ENCODE results near the gene CRYGN.

CRYGN gene

DNA sequence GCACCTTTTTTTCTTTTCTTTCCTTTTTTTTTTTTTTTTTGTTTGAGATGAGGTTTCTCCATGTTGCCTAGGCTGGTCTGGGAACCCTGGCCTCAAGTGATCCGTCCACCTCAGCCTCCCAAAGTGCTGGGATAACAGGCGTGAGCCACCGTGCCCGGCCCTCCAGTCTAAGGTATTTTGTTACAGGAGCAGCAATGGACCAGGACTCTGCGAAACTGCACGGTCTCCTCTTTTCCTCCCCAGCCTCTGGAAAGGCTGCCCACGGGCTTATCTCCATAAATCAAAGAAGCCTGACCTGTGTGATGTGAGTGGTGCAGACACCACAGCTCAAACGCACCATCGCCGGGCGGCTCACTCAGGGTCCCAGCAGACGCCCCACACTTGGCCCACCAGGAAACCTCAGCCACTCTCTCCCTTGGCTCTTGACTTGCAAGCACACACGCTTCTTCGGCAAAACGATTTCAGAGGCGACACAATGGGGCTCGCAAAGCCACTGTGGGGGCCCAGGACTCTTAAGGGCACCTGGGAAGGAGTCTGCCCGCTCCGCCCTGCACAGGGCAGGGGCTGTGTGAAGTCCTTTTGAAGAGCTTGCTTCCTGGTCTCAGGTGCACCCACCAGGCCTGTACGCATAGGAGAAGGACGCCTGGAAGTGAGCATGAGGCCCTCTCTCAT lies 50.7 kb downstream of the CRYGN start:
- no peak for DNase-seq

GRCh38 chr7:151388430-151388829 lies 51.5 kb downstream of the CRYGN start:
- DNase-seq = no peak

DNA sequence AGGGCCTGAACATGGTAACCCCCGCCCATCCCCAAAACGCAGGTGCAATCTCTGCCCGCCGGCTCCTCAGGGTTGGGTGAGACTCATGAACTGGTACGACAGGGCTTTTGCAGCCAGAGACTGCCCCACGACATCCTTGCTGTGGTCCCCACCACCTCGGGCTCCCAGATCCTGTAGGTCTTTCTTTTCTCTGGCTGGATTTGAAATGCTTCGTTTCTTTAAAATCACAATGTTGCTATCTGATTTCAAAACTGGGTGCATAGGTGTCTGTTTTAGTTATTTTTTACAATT lies 52.0 kb downstream of the CRYGN start:
- DNase-seq = no peak

DNA sequence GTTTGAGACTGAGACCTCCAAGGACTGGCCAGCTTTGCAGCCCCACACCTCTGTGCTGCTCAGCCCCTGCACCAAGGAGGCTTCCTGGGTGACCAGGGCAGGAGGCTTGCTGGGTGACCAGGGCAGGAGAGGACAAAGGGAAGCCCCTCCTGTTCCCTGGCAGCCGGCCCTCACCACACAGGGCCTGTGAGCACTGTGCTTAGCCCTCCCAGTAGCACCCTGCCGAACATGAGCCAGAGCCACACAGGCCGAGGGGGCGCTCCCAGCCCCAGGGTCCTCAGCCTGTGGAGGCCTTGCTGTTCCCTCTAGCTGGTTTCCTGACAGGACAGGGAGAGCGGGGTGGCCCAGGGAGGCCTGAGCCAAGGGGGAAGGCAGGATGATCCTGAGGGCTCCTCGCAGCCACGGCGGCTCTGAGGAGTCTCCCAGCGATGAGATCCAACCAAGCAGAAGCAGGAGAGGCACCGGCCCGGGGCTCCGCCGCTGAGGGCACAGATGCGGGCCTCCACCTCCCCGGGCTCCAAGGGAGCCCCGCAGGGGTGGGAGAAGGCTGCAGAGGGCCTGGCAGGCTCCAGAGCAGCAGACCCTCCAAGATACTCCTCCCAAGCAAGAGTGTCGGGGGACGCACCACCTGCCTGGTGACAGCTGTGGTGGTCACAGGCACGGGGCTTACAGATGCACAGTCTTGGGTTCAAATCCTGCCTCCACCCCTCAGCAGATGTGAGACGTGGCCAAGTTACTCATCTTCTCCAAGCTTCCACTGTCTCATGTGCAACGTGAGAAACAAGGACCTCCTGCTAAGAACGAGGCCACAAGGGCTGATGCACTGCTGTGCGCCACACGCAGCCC lies 52.6 kb downstream of the CRYGN start:
- DNase-seq = no peak

GRCh38 chr7:151386301-151387160 lies 53.4 kb downstream of the CRYGN start:
- DNase-seq = no peak

- no peak for DNase-seq
Observed at GRCh38 chr7:151385626-151386300, 54.2 kb downstream of the CRYGN start.

DNA sequence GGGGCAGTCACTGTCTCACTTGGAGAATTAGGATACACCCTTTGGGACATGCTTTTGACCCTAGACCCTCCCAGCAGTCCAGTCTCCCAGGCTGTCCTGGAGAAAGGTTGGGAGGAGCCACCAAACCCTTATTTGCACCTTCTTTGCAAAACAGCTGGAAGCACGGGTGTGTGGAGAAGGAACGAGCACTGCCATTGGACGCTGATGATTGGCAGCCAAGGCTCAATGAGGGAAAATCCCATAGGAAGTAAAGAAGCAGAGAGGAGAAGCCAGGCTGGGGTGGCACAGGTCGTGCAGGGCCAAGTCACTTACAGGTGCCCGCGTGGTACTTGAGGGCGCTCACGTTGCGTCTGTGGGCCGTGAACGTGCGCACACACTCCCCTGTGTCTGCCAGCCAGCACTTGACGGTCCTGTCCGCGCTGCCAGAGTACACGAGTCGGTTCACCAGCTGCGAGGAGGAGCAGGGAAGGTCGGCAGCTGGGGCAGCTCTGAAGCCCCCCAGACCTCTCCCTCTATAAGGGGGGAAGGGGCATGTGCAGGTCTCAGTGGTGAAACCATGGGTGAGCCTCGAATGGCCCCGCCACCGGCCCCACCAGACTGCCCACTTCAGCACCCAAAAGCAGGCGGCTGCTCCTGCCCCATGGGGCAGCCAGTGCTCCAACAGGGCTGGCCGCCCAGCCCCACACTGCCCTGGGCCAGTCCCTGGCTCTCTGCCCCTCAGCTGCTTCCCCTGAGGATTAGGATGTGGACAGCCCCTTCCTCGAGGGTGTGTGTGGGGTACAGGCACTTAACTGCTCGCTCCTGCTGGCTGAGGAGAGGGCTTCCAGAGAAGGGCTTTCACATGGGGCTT lies 54.9 kb downstream of the CRYGN start:
- no peak for DNase-seq

DNA sequence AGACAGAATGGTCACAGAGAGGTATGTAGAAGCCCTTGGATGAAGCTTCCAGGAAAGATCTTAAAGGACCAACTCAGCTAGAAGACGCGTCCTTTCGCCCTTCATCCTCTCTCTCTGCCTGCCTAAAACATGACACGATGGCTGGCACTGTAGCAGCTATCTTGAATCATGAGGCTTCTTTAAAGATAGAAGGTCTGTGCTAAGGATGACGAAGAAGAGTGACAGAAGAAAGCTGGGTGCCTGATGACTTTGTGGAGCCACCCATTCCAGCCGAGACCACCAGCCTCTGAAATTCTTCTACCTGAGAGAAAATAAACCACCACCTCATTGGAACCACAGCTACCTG lies 55.6 kb downstream of the CRYGN start:
- no peak for DNase-seq

DNA sequence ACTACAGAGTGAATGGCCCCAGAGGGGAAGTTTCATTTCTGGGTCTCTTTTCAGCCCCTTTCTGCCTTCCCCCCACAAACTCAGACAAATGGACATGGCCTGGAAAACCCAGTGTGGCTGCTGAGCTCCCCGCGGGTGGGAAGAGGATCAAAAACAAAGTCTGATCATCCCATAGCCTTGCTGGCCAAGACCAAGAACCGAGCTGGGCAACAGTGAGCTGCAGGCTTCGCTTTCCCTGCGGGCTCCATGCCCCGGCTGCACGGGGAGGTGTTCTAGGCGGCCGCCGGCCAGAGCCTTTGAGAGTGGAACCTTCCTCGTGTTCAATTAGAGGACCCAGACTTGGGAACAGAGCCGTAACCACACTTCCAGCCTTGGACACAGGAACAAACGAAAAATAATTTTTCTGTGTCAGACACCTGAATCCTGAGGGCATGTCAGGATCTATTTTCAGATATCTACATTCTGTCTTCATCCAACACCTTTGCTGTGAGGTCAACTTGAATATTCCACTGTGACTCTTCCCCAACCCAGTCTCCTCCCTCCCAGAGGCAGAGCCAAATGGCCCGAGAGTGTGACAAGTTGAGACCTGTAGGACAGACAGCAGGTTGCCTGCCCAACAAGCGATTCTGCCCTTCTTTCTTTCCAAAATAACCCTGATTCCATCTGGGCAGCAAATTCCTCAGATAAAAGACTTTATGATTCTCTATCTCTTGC lies 56.1 kb downstream of the CRYGN start:
- no peak for DNase-seq

DNA sequence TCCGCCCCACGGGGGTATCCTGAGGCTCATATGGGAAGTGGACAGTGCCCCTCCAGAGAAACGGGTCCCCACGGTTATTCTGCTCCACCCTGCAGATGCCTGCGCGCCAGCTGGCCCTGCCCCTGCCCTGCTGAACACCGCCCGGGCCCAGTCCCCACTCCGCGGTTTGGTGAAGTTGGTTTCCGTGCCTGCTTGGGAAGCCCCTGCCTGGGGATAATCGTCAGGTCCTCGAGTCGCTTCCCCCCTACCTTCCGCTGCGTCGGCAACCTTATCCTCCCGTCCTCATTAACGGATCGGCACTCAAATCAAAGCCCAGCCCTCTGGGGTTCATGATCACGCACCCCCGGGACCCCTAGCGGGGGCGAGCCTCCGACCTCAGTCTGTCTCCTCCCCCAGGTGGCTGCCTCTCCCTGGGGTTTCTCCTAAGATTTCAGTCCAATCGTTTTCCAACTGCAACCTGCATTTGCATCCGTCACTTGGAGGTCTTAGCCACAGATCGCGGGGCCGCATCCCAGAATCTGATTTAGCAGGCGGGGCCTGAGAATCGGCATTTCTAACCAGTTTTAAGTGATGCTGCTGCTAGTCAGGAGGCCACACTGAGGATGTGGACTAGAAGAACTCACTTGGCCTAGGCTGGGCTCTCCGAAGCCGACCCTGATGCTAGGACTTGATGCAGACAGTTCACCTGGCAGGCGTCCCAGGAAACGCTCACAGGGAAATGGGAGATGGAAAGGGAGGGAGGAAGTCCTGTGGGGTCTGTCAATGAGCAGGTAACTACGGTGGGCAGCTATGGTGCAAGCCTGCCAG lies 57.7 kb downstream of the CRYGN start:
- DNase-seq = peak; percentile 25

- DNase-seq = peak; percentile 37
Observed at GRCh38 chr7:151381348-151382078, 58.4 kb downstream of the CRYGN start.

- no peak for DNase-seq
Observed at GRCh38 chr7:151381098-151381347, 58.9 kb downstream of the CRYGN start.

- DNase-seq = no peak
Observed at GRCh38 chr7:151380199-151381097, 59.5 kb downstream of the CRYGN start.

DNA sequence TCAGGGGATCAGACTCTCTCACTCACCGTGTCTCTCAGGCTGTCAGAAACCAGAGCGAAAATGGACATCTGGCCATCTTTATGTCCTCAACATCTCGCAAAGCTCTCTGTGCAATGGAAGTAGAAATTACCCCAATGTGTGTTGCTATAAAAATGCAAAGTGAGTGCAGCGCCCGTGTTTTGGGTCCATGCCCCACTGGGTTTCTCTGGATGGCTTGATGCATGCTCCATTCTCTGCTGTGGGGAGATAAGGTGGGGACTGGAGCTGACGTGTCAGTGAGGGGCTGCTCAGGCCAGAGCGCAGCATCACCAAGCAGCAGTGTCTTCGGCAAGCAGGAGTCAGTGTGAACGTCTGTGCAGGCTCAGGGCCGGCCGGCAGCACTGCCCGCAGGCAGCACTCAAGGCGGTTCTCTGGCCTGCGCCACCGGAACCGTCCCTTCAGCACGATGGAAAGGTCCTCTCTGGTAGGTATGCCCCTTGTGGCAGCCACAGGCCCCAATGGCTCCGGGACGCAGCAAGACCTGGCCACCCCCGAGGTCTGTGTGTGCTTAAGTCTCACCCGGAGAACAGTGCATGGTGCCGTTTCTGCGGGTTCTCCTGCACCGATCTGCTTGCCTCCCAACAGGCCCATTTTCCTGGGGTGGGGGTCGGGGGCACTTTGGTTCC lies 60.3 kb downstream of the CRYGN start:
- no peak for DNase-seq

DNA sequence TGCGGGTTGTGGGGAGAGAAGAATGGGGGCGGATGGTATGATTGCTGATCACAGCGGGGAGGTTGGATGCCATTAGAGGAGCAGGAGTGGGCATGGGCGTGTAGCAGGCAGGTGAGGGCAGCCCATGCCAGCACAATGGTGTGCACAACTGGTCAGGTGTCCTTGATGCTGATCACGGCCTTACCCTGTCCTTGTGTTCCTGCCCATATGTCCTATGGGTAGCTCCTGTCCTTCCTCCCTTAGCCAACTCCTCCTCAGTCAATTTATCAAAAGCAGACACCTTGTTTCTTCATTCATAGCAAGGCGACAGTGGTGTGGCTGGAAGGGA lies 60.8 kb downstream of the CRYGN start:
- DNase-seq = no peak

All from NCI-H345 (cell line).